NCI-H510A treated with DMSO at 0.1 percent for 48 hours (cell line): ENCODE results near the gene MT1E.
"Not testable (repeated sequence)": the region's sequence is repeated elsewhere in the genome, so short reads cannot be mapped to it uniquely, and the experiment has no call there.

Experiments used
- DNase-seq: peaks from one replicate; lab custom pipeline; 2025; lab: John Stamatoyannopoulos, UW

MT1E gene

GRCh38 chr16:56625140-56625942 is at the start of gene MT1E:
MT1E (plus strand) TSS chr16:56625781; CDS start chr16:56625852, 71 bp downstream.
- peak; percentile 78 for DNase-seq

GRCh38 chr16:56576585-56577299 is 48.8 kb upstream of the MT1E start:
- DNase-seq, result peak; percentile 5

GRCh38 chr16:56577300-56577625 is 48.3 kb upstream of the MT1E start:
- no peak for DNase-seq

GRCh38 chr16:56580391-56581048 is 45.1 kb upstream of the MT1E start:
- DNase-seq, result no peak

GRCh38 chr16:56582911-56583310 is 42.7 kb upstream of the MT1E start:
- DNase-seq, result not testable (repeated sequence)

GRCh38 chr16:56583351-56584168 is 42.0 kb upstream of the MT1E start:
- no peak for DNase-seq

GRCh38 chr16:56584276-56584675 is 41.3 kb upstream of the MT1E start:
- no peak for DNase-seq

GRCh38 chr16:56588781-56589140 is 36.8 kb upstream of the MT1E start:
- DNase-seq, result no peak

- DNase-seq, result peak; percentile 57
Measured at GRCh38 chr16:56589141-56590039, 36.2 kb upstream of the MT1E start, which contains the start of gene MT3. MT3 (plus strand) TSS chr16:56589528; CDS start chr16:56589591, 63 bp downstream.

GRCh38 chr16:56591377-56592060 is 34.1 kb upstream of the MT1E start:
- DNase-seq, result no peak

GRCh38 chr16:56593573-56594291 is 31.8 kb upstream of the MT1E start:
- no peak for DNase-seq

GRCh38 chr16:56594292-56594619 is 31.3 kb upstream of the MT1E start:
- no peak for DNase-seq

GRCh38 chr16:56600398-56600999 is 25.1 kb upstream of the MT1E start:
- peak; percentile 24 for DNase-seq

- DNase-seq, result no peak
Measured at GRCh38 chr16:56601325-56601724, 24.3 kb upstream of the MT1E start.

GRCh38 chr16:56603589-56603988 is 22.0 kb upstream of the MT1E start:
- peak; percentile 43 for DNase-seq

- DNase-seq, result no peak
Measured at GRCh38 chr16:56604966-56605365, 20.6 kb upstream of the MT1E start.

- DNase-seq, result no peak
Measured at GRCh38 chr16:56605475-56605874, 20.1 kb upstream of the MT1E start.

- DNase-seq, result no peak
Measured at GRCh38 chr16:56606071-56606475, 19.5 kb upstream of the MT1E start.

- DNase-seq, result no peak
Measured at GRCh38 chr16:56606476-56607108, 19.0 kb upstream of the MT1E start.
